IPS-18c (cell line): ENCODE data around the gene TCP11L1.
"Not testable (repeated sequence)": the region's sequence is repeated elsewhere in the genome, so short reads cannot be mapped to it uniquely, and the experiment has no call there.

Experiments used
- H3K4me3 ChIP-seq: 2 replicates; pipeline ENCODE4 v1.7.0; 2013; ENCODE audit warnings: low read depth, mild to moderate bottlenecking, low read length, moderate library complexity; ENCODE audit not compliant: insufficient read depth
- H3K9me3 ChIP-seq: one replicate; pipeline ENCODE4 v1.6.1; 2013; ENCODE audit warnings: mild to moderate bottlenecking, low read length, moderate library complexity; ENCODE audit not compliant: control insufficient read depth, insufficient read depth

TCP11L1 gene

DNA sequence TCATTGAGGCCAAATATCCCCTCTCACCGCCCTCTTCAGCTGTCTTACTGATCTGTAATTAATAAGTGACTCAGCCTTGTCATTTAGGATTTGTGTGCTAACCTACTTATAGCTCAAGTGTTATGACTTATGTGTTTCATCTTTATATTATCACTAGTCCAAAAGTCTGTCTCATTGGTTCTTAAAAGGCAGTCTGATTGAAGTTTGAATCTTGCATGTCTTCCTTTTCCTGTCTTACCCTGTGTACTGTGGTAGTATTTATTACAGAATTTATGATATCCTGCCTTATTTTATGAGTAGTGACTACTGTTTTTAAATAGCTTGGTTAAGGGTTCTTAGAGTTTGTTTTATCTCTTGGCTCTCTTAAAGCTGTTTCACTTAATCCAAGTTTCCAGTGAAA lies 17.4 kb upstream of the TCP11L1 start:
- no peak overlapping the region for H3K4me3 ChIP-seq
- no peaks in the 10 kb centered on the region for H3K9me3 ChIP-seq

DNA sequence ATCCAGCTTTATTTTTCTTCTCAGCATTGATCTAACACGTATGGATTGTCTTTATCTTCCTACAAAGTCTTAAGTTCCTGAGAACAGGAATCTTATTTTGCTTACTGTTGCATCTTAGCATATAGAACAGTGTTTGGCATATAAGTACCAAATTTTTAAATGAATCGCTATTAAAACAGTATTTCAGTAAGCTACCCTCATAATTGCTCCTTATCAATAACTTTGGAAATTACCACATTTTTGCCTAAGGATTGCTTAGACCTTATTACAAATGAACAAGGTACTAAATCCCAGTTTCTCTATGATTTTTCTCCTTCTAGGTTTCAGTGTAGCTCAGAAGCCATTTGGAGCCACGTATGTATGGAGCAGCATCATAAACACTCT lies 14.0 kb upstream of the TCP11L1 start:
- H3K4me3 ChIP-seq = no peak overlapping the region

DNA sequence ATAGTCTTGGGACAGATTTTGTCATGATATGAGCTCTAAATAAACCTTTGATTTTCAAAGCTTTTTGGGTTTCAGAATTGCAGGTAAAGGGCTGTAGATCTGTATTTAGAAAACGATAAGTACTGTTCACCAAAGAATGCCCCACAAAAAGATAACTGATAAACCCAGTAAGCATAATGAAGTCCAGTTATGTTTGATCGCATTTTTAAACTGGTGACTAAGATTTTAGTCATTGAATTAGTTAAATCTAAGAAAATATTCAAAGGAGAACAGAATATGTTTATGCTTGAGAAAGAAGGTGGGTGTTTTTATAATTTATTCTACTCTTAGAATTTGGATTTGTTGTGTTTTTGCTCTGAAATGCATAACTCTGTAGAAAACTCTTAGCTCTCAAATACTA lies 12.1 kb upstream of the TCP11L1 start:
- no peak overlapping the region for H3K4me3 ChIP-seq
- H3K9me3 ChIP-seq = no peaks in the 10 kb centered on the region

More for the DNA sequence above, 14.0 kb upstream of the TCP11L1 start:
- no peaks in the 10 kb centered on the region for H3K9me3 ChIP-seq

DNA sequence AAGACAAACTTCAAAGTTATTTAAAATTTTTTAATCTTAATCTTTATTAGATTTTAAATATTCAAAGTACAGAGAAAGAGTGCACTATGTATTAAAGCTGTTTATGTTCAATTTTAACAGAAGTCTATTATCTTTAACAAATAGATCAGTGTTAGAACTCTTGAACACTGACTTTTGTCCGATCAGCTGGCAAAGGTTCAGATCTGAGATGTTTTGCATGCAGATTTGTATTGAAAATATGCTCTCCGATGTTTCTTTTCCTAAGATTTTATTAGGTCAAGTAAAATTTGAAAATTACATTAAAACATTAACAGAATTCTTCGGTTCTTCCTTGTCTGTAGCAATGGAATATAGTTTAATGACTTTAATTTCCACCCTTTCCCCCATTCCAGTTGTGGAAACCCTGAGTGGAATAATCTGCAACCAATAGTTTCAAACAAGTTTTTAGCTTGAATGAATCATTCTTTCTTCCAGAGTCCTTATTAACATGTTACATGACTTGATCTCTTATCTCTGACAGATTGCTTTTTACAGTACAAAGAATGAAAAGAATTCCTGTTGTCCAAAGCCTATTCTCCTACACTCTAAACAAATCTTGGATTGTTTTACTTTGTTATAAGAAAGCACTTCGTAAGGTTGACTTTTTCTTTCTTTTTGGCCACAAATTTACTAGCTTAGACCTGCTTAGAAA lies 11.4 kb upstream of the TCP11L1 start:
- H3K9me3 ChIP-seq = no peaks in the 10 kb centered on the region
- no peak overlapping the region for H3K4me3 ChIP-seq

DNA sequence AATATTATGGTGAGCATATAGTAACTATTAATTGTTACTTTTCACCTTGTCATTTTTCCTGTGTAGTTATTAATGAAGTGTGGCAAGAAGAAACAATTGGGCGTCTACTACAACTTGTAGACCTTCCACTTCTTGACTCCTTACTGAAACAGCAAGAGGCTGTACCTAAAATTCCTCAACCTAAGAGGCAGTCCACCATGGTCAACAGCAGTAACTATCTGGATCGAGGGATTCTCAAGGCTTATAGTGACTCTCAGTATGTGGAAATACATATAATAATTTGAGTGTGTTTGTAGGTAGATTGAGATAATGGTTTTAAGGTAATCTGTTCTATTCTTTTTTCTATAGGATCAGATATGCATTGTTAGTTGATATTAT lies 10.8 kb upstream of the TCP11L1 start:
- no peaks in the 10 kb centered on the region for H3K9me3 ChIP-seq
- H3K4me3 ChIP-seq = no peak overlapping the region

DNA sequence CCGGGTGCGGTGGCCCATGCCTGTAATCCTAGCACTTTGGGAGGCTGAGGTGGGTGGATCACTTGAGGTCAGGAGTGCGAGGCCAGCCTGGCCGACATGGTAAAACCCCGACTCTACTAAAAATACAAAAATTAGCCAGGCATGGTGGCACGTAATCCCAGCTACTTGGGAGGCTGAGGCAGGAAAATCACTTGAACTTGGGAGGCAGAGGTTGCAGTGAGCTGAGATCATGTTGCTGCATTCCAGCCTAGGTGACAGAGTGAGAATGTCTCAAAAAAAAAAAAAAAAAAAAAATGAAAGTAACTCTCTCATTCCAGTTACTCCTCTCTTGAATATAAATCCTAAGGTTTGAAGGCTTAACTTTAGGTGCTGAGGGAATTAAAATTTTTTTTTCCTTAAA lies 10.2 kb upstream of the TCP11L1 start:
- H3K4me3 ChIP-seq = not testable (repeated sequence)

DNA sequence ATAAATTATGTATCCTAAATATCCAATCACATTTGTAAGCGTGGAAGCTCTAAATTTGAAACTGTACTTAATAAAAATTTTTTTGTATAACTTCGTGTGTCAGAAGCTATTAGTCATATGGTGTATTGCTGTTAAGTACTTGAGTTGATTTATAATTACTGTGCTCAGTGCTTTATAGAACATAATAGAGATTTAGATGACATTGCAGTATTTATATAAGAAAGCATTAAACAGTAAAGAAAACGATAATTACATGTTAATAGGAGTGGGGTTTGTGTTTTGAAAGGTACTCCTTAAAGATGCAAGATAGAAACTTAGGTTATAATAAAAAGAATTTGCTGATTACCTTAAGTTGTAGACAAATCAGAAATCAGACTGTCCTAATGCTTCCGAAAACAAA lies 5.9 kb upstream of the TCP11L1 start:
- no peaks in the 10 kb centered on the region for H3K9me3 ChIP-seq
- no peak overlapping the region for H3K4me3 ChIP-seq

More for the DNA sequence above, 10.2 kb upstream of the TCP11L1 start:
- not testable (repeated sequence) for H3K9me3 ChIP-seq

DNA sequence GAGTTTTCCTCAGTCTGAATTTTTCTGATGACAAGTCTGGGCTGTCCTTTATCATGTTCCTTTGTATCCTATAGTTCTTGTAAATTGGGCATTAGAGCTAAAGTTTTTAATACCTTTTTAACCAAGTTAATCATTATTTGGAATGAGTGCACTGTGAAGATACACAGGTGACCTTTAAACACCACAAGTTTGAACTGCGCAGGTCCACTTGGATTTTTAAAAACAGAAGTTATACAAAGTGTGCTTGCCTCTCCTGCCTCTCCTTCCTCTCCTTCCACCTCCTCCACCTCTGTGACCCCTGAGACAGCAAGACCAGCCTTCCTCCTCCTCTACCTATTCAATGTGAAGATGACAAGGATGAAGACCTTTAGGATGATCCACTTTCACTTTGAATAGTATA lies 4.4 kb upstream of the TCP11L1 start:
- no peak overlapping the region for H3K4me3 ChIP-seq
- H3K9me3 ChIP-seq = peaks cover 2% of the 10 kb centered on the region

DNA sequence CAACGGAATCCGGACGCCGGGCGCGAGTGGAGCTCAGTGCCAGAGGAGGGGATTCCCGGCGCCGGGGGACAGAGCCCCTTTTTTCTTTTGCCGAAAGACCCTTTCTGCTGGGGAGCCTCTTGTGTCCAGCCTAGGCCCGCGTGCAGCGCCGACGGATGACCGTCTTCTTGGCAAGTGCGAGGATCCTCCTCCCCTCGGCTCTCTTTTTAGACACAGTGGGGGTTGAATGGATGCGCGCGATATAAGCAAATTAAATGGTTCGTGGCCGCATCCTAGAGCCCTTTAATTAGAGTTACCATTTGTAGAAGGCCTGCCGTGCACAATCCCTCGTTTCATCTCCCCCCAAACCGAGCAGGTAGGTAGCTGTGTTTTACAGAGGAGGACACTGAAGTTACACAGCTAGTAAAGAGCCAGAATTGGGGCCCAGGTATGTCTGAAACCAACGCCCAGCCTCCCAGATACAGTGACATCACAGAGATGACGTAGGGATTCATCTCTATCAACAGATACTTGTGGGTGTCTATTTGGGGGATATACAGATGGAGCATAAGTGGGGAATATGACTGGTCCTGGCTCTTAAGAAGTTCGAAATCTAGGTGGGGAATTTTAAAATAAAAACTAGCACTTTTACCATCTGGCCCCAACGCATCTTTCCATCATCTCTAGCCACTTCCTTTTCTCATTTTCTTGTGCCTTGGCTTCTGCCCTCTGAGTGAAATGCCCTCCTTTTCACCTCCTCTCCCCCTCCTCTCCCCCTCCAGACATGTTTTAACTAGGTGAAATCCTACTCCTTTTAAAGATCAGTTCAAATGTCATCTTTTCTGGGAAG lies 875 bp downstream of the TCP11L1 start:
- peaks cover 2% of the 10 kb centered on the region for H3K9me3 ChIP-seq

DNA sequence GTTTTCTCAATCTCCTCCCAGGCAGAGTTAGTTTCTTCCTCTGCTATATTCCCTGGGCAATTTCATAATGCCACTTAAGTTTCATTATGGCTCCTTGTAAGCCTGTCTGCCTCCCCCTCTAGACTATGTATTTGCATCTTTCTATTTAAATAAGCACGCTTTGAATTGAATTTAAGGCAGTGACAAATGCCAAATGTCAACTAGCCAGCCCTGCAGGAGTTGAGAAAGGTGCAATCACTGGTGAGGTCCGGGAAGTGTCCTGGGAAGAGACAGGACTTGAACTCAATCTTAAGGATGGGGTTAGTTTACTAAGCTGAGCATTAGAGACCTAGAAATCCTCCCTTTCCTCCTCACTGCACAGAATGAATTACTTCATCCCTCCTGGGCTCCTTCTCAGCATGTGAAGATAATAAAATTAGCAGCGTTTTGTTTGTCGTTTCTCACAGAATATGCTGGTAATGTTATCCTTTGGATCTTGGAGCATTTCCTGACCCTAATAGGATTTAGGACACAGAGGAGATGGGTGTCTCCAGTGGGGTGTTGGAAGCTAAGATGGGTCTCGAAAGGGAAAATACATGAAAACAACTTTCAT lies 1.6 kb downstream of the TCP11L1 start:
- H3K9me3 ChIP-seq = peaks cover 4% of the 10 kb centered on the region
- H3K4me3 ChIP-seq = peak overlapping the region; percentile 98; the same call in 1 of the 2 replicates

More for the DNA sequence above, 875 bp downstream of the TCP11L1 start:
- H3K4me3 ChIP-seq = peak overlapping the region; percentile 98

DNA sequence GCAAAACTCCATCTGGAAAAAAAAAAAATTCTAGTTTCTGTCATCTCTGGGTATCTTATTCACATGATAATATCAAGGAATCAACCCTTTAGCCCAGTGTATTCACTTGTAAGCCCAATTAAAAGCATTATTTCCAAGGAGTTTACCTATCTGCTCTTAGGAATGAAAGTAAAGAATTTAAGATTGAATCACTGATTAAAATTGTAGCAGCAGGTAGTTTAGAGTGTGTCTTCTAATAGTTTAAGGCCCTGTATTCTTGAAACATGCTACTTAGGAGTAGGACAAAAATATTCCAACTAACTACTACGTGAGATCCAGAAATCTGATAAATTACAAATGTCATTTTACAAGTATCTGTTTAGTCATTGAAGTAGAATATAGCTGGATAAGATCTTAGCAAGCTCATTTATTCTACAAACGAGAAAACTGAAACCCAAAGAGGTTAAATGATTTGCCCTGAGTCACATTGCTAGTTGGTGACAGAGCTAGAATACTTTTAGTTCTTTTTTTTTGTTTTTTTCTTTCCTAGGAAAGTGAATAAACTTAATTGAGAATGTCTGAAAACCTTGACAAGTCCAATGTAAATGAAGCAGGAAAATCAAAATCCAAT lies 4.0 kb downstream of the TCP11L1 start:
- peaks cover 4% of the 10 kb centered on the region for H3K9me3 ChIP-seq
- no peak overlapping the region for H3K4me3 ChIP-seq

DNA sequence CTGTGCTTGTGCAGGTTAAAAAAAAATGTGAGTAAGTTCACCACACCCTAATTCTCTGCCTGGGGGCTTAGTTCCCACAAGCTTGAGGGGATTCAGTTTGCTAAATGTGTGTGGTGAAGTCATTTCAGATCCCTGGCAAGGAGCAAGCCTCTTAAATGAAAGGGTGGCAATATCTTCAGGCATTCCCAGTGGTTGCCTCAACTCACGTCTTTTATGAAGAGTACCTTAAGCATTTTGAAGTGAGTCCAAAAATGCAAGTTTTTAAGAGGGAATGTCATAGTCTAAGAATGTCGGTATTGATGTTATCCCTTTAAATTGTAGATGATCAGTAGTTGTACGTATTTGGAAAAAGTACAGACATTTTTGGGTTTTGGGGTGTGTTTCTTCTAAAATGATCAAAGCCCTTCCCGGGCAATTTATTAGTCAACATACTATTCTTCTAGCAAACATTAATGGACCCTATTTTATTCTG lies 4.9 kb downstream of the TCP11L1 start:
- no peak overlapping the region for H3K4me3 ChIP-seq
- peaks cover 4% of the 10 kb centered on the region for H3K9me3 ChIP-seq

DNA sequence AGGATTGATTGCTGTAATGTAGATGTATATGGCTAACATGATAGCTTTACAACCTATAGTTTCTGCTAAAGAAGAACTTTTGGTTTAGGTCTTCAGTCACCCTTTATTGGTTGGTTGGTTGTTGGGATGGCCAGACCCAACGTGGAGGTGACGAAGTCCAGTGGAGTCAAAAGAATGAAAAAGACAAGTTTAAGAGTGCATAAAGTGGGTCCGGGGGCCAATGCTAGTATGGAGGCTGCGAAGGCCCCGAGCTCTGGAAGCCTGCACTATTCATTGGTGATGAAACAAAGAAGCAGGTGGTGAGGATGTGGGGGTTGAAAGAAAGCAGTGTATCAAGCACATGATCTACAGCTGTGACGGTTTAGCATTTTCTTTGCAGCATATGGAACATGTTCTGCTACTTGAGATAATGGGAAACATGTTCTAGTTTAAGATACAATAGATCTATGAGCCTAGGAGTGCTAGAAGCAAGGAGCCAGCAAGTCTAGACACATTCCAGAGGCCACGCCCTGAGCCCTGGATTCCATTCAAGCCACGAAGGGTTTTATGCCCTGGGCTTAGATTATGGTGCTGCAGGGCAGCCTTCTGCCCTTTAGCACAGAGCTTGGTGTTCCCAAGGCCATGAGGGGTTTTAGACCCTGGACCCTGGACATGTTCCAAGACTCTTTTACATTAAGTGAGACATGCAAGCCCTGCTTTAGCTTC lies 6.3 kb downstream of the TCP11L1 start:
- no peak overlapping the region for H3K4me3 ChIP-seq

DNA sequence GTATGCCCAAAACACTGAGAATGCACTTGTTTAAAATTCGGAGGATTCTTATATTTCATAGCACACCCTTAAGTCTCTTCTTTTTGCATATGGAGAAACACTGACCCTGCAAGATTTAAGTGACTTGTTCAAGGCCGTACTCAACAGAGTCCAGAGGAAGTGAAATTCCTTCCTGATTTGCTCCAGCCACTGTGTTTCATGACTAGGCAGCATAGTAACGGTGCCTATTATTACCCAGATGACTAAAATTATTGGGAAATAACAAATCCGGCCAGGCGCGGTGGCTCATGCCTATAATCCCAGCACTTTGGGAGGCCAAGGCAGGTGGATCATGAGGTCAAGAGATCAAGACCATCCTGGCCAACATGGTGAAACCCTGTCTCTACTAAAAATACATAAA lies 9.3 kb downstream of the TCP11L1 start:
- not testable (repeated sequence) for H3K9me3 ChIP-seq, H3K4me3 ChIP-seq

More for the DNA sequence above, 6.3 kb downstream of the TCP11L1 start:
- peaks cover 2% of the 10 kb centered on the region for H3K9me3 ChIP-seq

DNA sequence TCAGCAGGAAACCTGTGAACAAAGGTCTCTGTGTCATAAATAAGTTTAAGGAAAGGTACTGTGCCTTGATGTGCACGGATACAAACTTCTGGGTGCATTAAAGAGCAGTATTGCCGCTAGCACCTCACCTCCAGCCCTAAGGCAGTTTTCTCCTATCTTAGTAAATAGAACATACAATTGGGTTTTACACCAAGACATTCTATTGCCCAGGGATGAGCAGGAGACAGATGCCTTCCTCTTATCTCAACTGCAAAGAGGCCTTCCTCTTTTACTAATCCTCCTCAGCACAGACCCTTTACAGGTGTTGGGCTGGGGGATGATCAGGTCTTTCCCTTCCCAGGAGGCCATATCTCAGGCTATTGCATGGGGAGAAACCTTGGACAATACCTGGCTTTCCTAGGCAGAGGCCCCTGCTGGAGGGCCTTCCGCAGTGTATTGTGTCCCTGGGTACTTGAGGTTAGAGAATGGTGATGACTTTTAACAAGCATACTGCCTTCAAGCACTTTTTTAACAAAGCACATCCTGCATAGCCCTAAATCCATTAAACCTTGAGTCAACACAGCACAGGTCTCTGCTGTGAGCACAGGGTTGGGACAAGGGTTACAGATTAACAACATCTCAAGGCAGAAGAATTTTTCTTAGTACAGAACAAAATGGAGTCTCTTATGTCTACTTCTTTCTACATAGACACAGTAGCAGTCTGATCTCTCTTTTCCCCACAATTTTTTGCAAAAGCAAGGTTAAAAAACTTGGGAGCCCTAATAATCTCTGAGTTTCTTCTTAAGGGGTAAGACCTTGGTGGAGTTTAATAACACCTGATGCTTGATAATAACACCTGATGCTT lies 10.4 kb downstream of the TCP11L1 start:
- not testable (repeated sequence) for H3K4me3 ChIP-seq, H3K9me3 ChIP-seq

DNA sequence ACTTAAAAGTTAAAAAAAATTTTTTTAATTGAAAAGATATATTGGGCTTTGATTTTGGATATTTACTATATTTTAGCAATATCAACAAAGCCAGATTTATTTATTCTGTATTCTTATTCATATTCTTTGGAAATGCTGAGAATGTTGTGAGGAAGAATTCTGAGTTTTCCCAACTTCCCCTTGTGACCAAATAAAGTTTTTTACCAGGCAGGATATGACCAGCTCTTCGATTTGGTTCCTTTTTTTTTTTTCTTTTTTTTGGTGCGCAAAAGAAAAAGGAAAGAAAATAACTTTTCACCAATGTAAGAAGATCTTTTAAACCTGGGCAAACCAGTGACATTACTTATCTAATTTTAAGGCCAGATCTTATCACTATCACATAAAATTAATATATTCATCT lies 12.9 kb downstream of the TCP11L1 start:
- Histone ChIP-seq H3K4me3 (no peak overlapping the region), H3K9me3 (peaks cover 2% of the 10 kb centered on the region)
